Measurements from ENCODE around the gene SMC1A. TPM values are rescaled to one million over a fixed set of nuclear protein-coding genes. Genes with fewer than 3 reads are reported as not detected.
"Not testable (repeated sequence)": the region's sequence is repeated elsewhere in the genome, so short reads cannot be mapped to it uniquely, and the experiment has no call there.

SMC1A gene
- total RNA-seq, 1 experiment from 2014 or later, result 89.3 TPM

DNA sequence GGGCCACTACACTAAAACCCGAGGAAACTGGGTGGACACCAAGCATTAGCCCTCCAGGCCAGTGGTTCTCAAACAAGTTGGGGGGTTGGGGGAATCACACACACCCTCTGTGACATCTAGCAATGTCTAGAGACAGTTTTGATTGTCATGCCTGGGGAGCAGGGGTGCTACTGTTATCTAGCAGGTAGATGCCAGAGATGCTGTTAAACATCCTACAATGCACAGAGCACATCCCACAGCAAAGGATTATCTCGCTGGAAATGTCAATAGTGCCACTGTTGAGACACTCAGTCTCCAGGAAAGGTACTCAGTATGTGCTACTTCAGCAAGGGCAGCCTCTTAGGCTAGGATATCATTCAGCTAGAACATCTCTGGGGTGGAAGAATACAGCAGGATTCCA lies 1.3 kb downstream of the SMC1A start (continued):
- TF ChIP-seq, protein P1, sequence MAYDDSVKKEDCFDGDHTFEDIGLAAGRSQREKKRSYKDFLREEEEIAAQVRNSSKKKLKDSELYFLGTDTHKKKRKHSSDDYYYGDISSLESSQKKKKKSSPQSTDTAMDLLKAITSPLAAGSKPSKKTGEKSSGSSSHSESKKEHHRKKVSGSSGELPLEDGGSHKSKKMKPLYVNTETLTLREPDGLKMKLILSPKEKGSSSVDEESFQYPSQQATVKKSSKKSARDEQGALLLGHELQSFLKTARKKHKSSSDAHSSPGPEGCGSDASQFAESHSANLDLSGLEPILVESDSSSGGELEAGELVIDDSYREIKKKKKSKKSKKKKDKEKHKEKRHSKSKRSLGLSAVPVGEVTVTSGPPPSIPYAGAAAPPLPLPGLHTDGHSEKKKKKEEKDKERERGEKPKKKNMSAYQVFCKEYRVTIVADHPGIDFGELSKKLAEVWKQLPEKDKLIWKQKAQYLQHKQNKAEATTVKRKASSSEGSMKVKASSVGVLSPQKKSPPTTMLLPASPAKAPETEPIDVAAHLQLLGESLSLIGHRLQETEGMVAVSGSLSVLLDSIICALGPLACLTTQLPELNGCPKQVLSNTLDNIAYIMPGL (CRISPR knock-in tag; IDR thresholded peaks at IDR 0.05), result no peak
- TF ChIP-seq, protein P2, sequence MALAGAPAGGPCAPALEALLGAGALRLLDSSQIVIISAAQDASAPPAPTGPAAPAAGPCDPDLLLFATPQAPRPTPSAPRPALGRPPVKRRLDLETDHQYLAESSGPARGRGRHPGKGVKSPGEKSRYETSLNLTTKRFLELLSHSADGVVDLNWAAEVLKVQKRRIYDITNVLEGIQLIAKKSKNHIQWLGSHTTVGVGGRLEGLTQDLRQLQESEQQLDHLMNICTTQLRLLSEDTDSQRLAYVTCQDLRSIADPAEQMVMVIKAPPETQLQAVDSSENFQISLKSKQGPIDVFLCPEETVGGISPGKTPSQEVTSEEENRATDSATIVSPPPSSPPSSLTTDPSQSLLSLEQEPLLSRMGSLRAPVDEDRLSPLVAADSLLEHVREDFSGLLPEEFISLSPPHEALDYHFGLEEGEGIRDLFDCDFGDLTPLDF (CRISPR knock-in tag; IDR thresholded peaks at IDR 0.05), result no peak
- TF ChIP-seq ZNF671 (CRISPR knock-in tag; IDR thresholded peaks at IDR 0.05), result no peak
- TF ChIP-seq, protein P3, sequence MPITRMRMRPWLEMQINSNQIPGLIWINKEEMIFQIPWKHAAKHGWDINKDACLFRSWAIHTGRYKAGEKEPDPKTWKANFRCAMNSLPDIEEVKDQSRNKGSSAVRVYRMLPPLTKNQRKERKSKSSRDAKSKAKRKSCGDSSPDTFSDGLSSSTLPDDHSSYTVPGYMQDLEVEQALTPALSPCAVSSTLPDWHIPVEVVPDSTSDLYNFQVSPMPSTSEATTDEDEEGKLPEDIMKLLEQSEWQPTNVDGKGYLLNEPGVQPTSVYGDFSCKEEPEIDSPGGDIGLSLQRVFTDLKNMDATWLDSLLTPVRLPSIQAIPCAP (CRISPR knock-in tag; IDR thresholded peaks at IDR 0.05), result no peak

DNA sequence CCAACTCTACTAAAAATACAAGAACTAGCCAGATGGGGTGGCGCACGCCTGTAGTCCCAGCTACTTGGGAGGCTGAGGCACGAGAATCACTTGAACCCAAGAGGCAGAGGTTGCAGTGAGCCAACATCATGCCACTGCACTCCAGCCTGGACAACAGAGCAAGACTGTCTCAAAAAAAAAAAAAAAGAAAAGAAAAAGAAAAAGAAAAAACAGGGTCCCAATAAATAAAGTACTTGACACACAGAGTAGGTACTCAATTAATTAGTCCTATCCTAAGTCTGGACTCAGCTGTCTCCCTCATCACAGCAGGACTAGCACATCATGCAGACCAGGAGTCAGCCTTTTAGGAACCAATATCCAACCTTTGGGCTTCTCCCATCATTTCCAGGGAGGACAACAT lies 2.1 kb downstream of the SMC1A start:
- H3K9me3 Mint-ChIP-seq; DNase-seq (ENCODE audit: low spot score); CTCF ChIA-PET; H3K36me3 Mint-ChIP-seq; H3K27me3 Mint-ChIP-seq (ENCODE audit: low read depth); POLR2A ChIA-PET; ATAC-seq; H3K27ac Mint-ChIP-seq: not testable (repeated sequence)
- peaks cover 14% of the 10 kb centered on the region for H3K4me1 Mint-ChIP-seq
- peak overlapping the region; percentile 96 for H3K4me3 Mint-ChIP-seq

DNA sequence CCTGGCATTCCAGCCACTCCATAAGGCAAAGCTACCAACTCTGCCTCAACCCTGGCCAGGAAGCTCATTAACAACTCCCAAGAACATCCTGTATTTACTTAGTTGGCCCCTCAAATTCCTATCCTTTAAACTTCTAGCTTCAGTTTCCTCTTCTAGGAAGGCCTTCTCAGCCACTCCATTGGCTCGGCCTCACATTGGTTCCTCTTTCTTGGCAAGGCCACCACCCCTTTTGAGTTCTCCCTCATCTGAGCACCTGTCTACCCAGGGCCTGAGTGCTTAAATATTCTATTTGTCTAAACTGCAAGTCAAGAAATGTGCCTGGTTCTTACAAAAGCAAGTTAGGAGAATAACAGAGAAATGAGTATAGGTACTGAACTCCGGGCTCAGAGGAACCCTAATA lies 10.0 kb downstream of the SMC1A start:
- no peak overlapping the region for H3K4me3 Mint-ChIP-seq
- no peaks in the 10 kb centered on the region for H3K27me3 Mint-ChIP-seq (ENCODE audit: low read depth)
- no peak overlapping the region for H3K27ac Mint-ChIP-seq
- no peaks in the 10 kb centered on the region for H3K9me3 Mint-ChIP-seq
- no peak for DNase-seq (ENCODE audit: low spot score)
- peaks cover 49% of the 10 kb centered on the region for H3K36me3 Mint-ChIP-seq
- ATAC-seq, result no peak
- ChIA-PET CTCF (interaction anchor here (0.8 to 1.0 kb wide), 2 partner anchors 34 to 99 kb away, joined by 3 read pairs; no protein-coding TSS in a partner anchor), POLR2A (no interaction called here)
- no peaks in the 10 kb centered on the region for H3K4me1 Mint-ChIP-seq
- TF ChIP-seq GABPB1 (CRISPR knock-in tag; IDR thresholded peaks at IDR 0.05), result no peak
- no peak for TF ChIP-seq ESRRA (CRISPR knock-in tag; IDR thresholded peaks at IDR 0.05; ENCODE audit: borderline replicate concordance)
- no peak for TF ChIP-seq NR1H2 (CRISPR knock-in tag; IDR thresholded peaks at IDR 0.05)
- TF ChIP-seq SOX15 (CRISPR knock-in tag; IDR thresholded peaks at IDR 0.05), result no peak
- no peak for TF ChIP-seq CREB1 (CRISPR knock-in tag; IDR thresholded peaks at IDR 0.05)
- TF ChIP-seq TCF7 (CRISPR knock-in tag; IDR thresholded peaks at IDR 0.05; ENCODE audit: low read depth), result no peak

DNA sequence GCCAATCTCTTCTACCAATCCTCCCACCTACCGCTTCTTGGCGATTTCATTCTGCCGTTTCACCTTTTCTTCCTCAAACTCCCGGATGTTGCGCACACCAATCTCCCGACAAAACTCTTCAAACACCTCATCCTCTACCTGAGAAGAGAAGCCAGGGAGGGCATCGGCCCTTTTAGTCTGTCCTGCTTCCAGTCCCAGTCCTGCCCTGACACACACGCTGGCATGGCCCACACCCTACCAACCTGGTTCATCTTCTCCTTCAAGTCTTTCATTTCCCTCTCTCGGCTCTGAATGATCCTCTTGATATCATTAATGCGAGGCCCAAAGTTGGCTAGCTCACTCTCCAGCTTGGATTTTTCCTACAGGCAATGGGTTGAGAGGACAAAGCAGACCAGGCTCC lies 18.9 kb downstream of the SMC1A start:
- no peak for DNase-seq (ENCODE audit: low spot score)
- no peaks in the 10 kb centered on the region for H3K27me3 Mint-ChIP-seq (ENCODE audit: low read depth)
- H3K9me3 Mint-ChIP-seq, result no peaks in the 10 kb centered on the region
- H3K4me1 Mint-ChIP-seq, result peaks cover 28% of the 10 kb centered on the region
- ChIA-PET CTCF (interaction anchor here (0.6 to 1.7 kb wide), 3 partner anchors 29 to 85 kb away, joined by 3 to 4 read pairs (median 4); no protein-coding TSS in a partner anchor), POLR2A (no interaction called here)
- ATAC-seq, result no peak
- no peak overlapping the region for H3K27ac Mint-ChIP-seq
- H3K36me3 Mint-ChIP-seq, result peaks cover 62% of the 10 kb centered on the region
- no peak overlapping the region for H3K4me3 Mint-ChIP-seq
- no peak for TF ChIP-seq TEAD1 (CRISPR knock-in tag; IDR thresholded peaks at IDR 0.05)
- TF ChIP-seq, protein P4, sequence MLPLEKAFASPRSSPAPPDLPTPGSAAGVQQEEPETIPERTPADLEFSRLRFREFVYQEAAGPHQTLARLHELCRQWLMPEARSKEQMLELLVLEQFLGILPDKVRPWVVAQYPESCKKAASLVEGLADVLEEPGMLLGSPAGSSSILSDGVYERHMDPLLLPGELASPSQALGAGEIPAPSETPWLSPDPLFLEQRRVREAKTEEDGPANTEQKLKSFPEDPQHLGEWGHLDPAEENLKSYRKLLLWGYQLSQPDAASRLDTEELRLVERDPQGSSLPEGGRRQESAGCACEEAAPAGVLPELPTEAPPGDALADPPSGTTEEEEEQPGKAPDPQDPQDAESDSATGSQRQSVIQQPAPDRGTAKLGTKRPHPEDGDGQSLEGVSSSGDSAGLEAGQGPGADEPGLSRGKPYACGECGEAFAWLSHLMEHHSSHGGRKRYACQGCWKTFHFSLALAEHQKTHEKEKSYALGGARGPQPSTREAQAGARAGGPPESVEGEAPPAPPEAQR (CRISPR knock-in tag; IDR thresholded peaks at IDR 0.05), result no peak
- TF ChIP-seq, protein P5, sequence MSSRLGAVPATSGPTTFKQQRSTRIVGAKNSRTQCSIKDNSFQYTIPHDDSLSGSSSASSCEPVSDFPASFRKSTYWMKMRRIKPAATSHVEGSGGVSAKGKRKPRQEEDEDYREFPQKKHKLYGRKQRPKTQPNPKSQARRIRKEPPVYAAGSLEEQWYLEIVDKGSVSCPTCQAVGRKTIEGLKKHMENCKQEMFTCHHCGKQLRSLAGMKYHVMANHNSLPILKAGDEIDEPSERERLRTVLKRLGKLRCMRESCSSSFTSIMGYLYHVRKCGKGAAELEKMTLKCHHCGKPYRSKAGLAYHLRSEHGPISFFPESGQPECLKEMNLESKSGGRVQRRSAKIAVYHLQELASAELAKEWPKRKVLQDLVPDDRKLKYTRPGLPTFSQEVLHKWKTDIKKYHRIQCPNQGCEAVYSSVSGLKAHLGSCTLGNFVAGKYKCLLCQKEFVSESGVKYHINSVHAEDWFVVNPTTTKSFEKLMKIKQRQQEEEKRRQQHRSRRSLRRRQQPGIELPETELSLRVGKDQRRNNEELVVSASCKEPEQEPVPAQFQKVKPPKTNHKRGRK (CRISPR knock-in tag; IDR thresholded peaks at IDR 0.05; ENCODE audit: borderline replicate concordance), result no peak
- TF ChIP-seq ZNF263 (CRISPR knock-in tag; IDR thresholded peaks at IDR 0.05; ENCODE audit: low read depth), result no peak
- no peak for TF ChIP-seq NFATC4 (CRISPR knock-in tag; IDR thresholded peaks at IDR 0.05)
- no peak for TF ChIP-seq PRRX2 (CRISPR knock-in tag; IDR thresholded peaks at IDR 0.05)

Data from WTC11 (cell line).